Stimulated activated CD8-positive, alpha-beta memory T cell treated with anti-CD3 and anti-CD28 coated beads, Interleukin-2, amount 100 ng/mL, for 1 hour (primary cell): ENCODE measurements around the gene DSCAM.

ENCODE experiments used
- DNase-seq, 2 donors: peaks; one replicate each; pipeline ENCODE4 v3.0.0-alpha.2; 2020; ENCODE audit warnings: low read depth in 2 of 2

DSCAM gene

GRCh38 chr21:40667967-40668366, 179.0 kb downstream of the DSCAM start:
- DNase-seq: no peak

- no peak for DNase-seq
Observed at GRCh38 chr21:40662889-40663288, 184.1 kb downstream of the DSCAM start.

- DNase-seq: no peak
Observed at GRCh38 chr21:40660461-40660860, 186.5 kb downstream of the DSCAM start.

- no peak for DNase-seq
Observed at GRCh38 chr21:40658311-40658710, 188.6 kb downstream of the DSCAM start.

- no peak for DNase-seq
Observed at GRCh38 chr21:40652436-40652835, 194.5 kb downstream of the DSCAM start.

- DNase-seq: no peak
Observed at GRCh38 chr21:40647706-40648105, 199.3 kb downstream of the DSCAM start.

- no peak for DNase-seq
Observed at GRCh38 chr21:40646651-40647050, 200.3 kb downstream of the DSCAM start.

GRCh38 chr21:40641042-40641441, 205.9 kb downstream of the DSCAM start:
- DNase-seq: no peak

- no peak for DNase-seq
Observed at GRCh38 chr21:40640266-40640789, 206.6 kb downstream of the DSCAM start.

GRCh38 chr21:40639616-40640194, 207.3 kb downstream of the DSCAM start:
- DNase-seq: no peak

GRCh38 chr21:40638466-40639251, 208.3 kb downstream of the DSCAM start:
- no peak for DNase-seq

GRCh38 chr21:40636026-40636425, 210.9 kb downstream of the DSCAM start:
- DNase-seq: no peak

- no peak for DNase-seq
Observed at GRCh38 chr21:40635391-40635790, 211.6 kb downstream of the DSCAM start.

GRCh38 chr21:40634141-40634540, 212.8 kb downstream of the DSCAM start:
- no peak for DNase-seq

- no peak for DNase-seq
Observed at GRCh38 chr21:40633048-40633447, 213.9 kb downstream of the DSCAM start.

- DNase-seq: no peak
Observed at GRCh38 chr21:40631211-40631610, 215.7 kb downstream of the DSCAM start.

GRCh38 chr21:40625991-40626390, 221.0 kb downstream of the DSCAM start:
- no peak for DNase-seq

GRCh38 chr21:40623528-40623927, 223.4 kb downstream of the DSCAM start:
- DNase-seq: no peak

GRCh38 chr21:40622531-40622930, 224.4 kb downstream of the DSCAM start:
- DNase-seq: no peak

- no peak for DNase-seq
Observed at GRCh38 chr21:40620386-40621145, 226.4 kb downstream of the DSCAM start.

GRCh38 chr21:40618191-40618973, 228.6 kb downstream of the DSCAM start:
- DNase-seq: no peak

GRCh38 chr21:40616377-40616704, 230.6 kb downstream of the DSCAM start:
- DNase-seq: no peak
